H1 (cell line): ENCODE data around the gene CTNND2. TPM values are rescaled to one million over a fixed set of nuclear protein-coding genes. Genes with fewer than 3 reads are reported as not detected.

Experiments
- EGR1 ChIP-seq: IDR thresholded peaks from 2 replicates; pipeline ENCODE4 v1.6.1; 2011; ENCODE audit warnings: low read depth, low read length, borderline replicate concordance
- HDAC2 ChIP-seq, 2 experiments: fragments of 300-600 bp in 1 of 2; sonication (generic) in 1 of 2; IDR thresholded peaks; 2 replicates each; pipeline ENCODE4 v1.6.1; 2011 to 2012; ENCODE audit warnings: low read depth in 2 of 2, low read length in 2 of 2, mild to moderate bottlenecking in 2 of 2, moderate library complexity in 2 of 2, borderline replicate concordance in 1 of 2, inconsistent platforms in 1 of 2
- RNF2 ChIP-seq: fragments of 200-900, 300-1000 bp; sonication (generic); IDR thresholded peaks from 2 replicates; pipeline ENCODE4 v1.7.1; 2016; ENCODE audit warnings: borderline replicate concordance, low read depth, mild to moderate bottlenecking, antibody characterized with exemption, low read length; ENCODE audit not compliant: poor library complexity, severe bottlenecking; ENCODE audit errors: missing control alignments
- SIX5 ChIP-seq: IDR thresholded peaks from 2 replicates; pipeline ENCODE4 v1.6.1; 2011; ENCODE audit warnings: mild to moderate bottlenecking, low read depth, low read length
- TCF12 ChIP-seq: IDR thresholded peaks from 2 replicates; pipeline ENCODE4 v1.6.1; 2011; ENCODE audit warnings: low read depth, mild to moderate bottlenecking, low read length
- polyA plus RNA-seq, 7 experiments: library from polyadenylated mRNA; depleted of rRNA in 3 of 7; stranded (reverse) in 5 of 7; unstranded in 2 of 7; fragments of >200 nt in 5 of 7; fragments of 200-250 nt in 2 of 7; gene quantifications; 1 replicate in 5 of 7; 2 replicates in 1 of 7; 4 replicates in 1 of 7; pipeline versions ENCODE4 v1.2.1 to v1.2.3, GENCODE V29; 2011 to 2013; ENCODE audit warnings: missing spikeins in 2 of 7, mixed read lengths in 2 of 7
- total RNA-seq: library from RNA; stranded (reverse); fragmentation: NEBNext Ultra II Directional; extraction: Animal tissue kit (Norgen Biotek cat#: 25700); gene quantifications from 2 replicates; pipeline ENCODE4 v1.2.1, GENCODE V29; 2021
- TF ChIP-seq, protein P1 (sequence below): fragments of 300-600 bp; sonication (generic); IDR thresholded peaks from 2 replicates; pipeline ENCODE4 v1.7.1; 2012; ENCODE audit warnings: low read length, moderate library complexity, mild to moderate bottlenecking, inconsistent platforms; ENCODE audit not compliant: insufficient replicate concordance

The CTNND2 gene
- total and polyA plus RNA-seq, 2 of the 8 experiments (the other 6 are each of a cell fraction or from before 2014, with no cell fraction given), result 7.4 to 14.2 TPM

DNA sequence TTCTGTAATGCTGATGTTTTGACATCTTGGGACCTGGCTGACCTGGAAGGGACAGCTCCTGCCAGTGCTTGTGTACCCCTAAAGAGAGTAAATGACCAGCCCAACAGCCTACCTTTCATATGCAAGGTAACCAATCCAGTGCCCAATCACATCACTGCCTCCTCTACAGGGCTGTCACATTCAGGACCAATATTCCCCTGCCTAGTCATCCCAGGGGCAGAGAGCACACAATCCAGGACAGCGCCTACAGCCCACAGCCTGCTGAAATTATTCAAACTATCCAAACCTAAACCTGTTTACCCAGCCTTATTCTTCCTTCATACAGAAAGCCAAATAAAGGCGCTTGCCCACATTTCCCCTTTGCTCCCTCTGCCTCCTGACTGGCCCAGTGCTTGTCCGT is 284.1 kb downstream of the CTNND2 start (continued):
- TF ChIP-seq, protein P1, sequence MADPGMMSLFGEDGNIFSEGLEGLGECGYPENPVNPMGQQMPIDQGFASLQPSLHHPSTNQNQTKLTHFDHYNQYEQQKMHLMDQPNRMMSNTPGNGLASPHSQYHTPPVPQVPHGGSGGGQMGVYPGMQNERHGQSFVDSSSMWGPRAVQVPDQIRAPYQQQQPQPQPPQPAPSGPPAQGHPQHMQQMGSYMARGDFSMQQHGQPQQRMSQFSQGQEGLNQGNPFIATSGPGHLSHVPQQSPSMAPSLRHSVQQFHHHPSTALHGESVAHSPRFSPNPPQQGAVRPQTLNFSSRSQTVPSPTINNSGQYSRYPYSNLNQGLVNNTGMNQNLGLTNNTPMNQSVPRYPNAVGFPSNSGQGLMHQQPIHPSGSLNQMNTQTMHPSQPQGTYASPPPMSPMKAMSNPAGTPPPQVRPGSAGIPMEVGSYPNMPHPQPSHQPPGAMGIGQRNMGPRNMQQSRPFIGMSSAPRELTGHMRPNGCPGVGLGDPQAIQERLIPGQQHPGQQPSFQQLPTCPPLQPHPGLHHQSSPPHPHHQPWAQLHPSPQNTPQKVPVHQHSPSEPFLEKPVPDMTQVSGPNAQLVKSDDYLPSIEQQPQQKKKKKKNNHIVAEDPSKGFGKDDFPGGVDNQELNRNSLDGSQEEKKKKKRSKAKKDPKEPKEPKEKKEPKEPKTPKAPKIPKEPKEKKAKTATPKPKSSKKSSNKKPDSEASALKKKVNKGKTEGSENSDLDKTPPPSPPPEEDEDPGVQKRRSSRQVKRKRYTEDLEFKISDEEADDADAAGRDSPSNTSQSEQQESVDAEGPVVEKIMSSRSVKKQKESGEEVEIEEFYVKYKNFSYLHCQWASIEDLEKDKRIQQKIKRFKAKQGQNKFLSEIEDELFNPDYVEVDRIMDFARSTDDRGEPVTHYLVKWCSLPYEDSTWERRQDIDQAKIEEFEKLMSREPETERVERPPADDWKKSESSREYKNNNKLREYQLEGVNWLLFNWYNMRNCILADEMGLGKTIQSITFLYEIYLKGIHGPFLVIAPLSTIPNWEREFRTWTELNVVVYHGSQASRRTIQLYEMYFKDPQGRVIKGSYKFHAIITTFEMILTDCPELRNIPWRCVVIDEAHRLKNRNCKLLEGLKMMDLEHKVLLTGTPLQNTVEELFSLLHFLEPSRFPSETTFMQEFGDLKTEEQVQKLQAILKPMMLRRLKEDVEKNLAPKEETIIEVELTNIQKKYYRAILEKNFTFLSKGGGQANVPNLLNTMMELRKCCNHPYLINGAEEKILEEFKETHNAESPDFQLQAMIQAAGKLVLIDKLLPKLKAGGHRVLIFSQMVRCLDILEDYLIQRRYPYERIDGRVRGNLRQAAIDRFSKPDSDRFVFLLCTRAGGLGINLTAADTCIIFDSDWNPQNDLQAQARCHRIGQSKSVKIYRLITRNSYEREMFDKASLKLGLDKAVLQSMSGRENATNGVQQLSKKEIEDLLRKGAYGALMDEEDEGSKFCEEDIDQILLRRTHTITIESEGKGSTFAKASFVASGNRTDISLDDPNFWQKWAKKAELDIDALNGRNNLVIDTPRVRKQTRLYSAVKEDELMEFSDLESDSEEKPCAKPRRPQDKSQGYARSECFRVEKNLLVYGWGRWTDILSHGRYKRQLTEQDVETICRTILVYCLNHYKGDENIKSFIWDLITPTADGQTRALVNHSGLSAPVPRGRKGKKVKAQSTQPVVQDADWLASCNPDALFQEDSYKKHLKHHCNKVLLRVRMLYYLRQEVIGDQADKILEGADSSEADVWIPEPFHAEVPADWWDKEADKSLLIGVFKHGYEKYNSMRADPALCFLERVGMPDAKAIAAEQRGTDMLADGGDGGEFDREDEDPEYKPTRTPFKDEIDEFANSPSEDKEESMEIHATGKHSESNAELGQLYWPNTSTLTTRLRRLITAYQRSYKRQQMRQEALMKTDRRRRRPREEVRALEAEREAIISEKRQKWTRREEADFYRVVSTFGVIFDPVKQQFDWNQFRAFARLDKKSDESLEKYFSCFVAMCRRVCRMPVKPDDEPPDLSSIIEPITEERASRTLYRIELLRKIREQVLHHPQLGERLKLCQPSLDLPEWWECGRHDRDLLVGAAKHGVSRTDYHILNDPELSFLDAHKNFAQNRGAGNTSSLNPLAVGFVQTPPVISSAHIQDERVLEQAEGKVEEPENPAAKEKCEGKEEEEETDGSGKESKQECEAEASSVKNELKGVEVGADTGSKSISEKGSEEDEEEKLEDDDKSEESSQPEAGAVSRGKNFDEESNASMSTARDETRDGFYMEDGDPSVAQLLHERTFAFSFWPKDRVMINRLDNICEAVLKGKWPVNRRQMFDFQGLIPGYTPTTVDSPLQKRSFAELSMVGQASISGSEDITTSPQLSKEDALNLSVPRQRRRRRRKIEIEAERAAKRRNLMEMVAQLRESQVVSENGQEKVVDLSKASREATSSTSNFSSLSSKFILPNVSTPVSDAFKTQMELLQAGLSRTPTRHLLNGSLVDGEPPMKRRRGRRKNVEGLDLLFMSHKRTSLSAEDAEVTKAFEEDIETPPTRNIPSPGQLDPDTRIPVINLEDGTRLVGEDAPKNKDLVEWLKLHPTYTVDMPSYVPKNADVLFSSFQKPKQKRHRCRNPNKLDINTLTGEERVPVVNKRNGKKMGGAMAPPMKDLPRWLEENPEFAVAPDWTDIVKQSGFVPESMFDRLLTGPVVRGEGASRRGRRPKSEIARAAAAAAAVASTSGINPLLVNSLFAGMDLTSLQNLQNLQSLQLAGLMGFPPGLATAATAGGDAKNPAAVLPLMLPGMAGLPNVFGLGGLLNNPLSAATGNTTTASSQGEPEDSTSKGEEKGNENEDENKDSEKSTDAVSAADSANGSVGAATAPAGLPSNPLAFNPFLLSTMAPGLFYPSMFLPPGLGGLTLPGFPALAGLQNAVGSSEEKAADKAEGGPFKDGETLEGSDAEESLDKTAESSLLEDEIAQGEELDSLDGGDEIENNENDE, result no peak
- TF ChIP-seq TCF12 (no peak), HDAC2 (IDR thresholded peaks at IDR 0.05; ENCODE audit: borderline replicate concordance in 1 of 2, low read depth in 2 of 2, low read length in 2 of 2) (no peak), RNF2 (no peak), SIX5 (no peak), EGR1 (no peak)
